NCI-H2029 (cell line): ENCODE measurements around the gene KCNMB1.

ENCODE experiments used
- DNase-seq: peaks from one replicate; lab custom pipeline; 2025; lab: John Stamatoyannopoulos, UW

Gene KCNMB1

DNA sequence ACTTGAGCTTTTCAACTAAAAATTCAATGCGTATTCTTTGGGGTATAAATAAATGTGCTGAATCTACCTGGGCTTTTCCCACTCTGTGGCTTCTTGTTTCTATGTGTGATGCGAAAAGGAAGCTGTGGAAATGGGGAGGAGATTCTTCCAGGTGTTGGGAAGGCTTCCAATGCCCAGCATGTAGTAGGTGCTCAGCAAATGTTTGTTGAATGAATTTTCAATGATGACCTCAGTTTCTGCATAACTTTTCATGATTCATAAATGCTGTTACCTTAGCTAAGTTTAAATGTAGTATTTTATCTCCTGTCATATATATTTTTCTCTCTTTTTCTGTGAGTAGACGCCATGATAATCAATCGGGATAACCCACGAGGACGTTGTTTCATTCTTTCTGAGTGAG, 25.6 kb upstream of the KCNMB1 start:
- no peak for DNase-seq

DNA sequence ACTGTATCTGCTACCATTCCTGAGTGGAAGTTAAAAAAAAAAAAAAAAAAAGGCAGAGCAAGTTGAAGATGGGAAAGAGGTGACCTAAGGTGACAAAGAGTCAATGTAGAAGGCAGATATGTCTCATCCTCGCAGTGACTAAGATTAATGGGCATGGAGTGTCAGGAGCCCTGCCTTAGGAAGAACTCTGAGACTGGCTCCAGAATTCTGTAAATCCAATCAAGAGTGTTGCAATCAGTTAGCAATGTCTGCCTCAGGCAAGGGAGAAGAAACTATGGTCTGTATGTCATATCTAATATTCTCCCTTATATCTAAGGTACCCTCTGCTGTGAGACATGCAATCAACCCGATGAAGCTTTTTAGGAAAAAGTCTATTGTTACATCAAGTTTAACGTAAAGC, 24.7 kb upstream of the KCNMB1 start:
- no peak for DNase-seq

DNA sequence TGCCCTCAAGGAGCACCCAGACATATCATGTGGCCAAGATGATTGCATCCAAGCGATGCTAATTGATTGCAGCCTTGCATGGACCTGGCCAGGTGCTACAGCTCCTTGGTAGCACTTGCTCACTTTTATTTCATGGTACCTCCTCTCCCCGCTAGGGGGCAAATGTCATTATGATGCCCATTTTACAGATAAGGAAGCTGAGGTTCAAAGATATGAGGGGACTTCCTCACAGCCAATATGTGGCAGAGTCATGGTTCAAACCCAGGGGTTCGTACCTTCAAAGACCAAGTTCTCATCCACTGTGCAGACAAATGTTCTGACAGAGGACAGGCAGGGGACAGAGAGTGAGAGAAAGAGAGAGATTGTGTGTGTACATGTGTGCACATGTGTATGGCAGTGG, 21.9 kb upstream of the KCNMB1 start:
- DNase-seq: no peak

DNA sequence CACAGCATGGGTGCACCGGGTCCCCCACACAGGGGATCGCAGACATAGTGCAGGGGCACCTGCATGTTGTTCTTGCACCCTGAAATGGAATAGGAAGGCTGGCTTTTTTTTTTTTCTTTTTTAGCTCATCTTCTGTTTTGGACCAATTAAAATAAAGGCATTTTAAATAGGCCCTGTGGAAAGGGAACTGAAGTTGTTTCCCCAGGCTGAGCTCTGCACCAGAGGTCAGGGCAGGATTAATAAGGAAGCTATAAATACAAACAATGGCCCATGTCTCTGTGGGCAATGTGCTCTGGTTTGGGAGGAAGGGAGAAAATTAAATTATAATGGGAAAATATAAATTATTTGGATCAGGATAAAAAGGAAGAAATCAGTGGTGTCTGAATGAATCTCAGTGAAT, 21.2 kb upstream of the KCNMB1 start:
- DNase-seq: no peak

DNA sequence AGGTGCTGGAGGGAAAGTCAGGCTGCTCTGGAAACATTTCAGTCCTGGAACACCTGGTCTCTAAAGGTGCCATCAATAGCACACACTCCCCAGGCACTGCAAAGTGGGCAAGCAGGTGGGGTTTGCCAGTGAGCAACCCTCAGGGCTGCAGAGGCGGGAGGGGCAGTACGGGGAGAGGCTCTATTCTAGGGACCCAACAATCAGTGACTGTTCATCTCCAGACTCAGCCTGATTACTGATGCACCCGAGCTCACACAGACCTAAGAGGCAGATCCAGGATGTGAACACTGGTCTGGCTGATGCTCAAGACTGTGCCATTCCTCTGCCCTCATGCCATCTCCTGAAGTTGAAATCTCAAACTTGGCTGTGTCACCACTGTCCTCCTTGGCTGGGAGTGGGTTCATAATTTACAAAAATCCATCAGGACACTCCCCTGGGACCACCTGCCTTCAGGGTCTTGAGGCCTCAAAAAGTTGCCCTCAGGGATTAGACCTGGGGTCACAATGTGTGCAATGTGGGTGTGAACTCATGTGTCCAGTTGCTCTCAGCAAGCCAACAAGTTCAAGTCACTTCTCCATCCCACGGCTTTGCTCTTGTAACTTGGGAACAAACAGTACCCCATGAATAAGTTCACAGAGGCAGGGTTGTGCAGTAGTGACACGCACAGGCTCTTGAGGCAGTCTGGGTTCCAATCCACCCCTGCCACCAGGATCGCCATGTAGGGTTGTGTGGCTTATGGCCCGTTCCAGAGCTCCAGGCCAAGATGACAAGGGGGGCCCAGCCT, 19.9 kb upstream of the KCNMB1 start:
- no peak for DNase-seq

DNA sequence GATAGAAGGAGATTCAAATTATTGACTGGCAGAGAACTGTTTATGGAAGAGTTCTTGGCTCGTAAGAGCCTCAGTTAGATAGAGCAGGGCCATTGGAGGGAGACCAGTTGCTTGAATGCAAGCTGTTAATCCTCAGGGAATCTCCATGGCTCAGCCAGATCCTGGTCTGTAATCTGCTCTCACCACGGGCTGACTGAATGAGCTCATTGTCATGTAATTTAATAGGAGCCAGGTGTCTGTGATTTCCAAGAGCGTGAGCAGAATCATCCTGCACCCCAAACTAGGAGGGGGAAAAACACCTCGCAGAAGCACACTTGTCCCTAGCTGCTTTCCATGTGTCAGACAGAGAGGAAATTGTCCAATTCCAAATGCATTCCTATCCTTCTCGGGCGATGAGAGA, 19.1 kb upstream of the KCNMB1 start:
- no peak for DNase-seq

DNA sequence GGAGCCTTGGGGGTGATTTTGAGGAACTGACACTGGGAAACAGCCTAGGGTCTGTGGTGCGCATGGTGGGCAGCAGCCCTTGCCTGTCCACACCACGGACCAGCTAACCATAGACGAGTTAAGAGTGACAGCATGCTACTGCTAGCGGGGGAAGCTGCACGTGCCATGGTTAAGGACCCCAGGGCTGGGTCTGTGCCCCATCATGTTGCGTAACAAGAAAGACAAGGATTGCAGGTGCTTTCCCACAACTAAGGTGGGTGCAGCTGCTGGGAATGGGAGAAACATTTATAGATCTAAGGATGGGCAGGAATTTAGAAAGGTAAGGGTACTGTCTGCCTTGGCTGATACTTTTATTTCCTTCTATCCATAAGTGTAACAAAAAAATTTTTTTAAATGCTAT, 17.9 kb upstream of the KCNMB1 start:
- no peak for DNase-seq

DNA sequence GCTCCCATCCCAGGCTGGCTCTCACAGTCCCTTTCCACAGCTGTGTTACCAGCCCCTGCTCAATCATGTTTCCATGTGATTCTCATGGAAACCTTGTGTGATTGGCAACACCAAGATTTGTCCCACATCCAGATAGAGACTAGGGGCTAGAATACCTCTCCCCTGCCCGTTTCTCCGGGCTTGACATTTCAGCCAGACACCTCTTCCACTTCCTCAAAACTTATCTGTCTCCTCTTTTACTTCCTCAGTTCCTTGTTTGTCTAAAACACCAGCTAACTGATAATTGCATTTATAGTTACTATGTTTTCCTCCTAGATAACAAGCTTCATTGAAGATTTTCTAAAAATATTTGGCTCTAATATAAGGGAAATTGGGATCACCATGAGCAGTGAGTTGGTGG, 16.6 kb upstream of the KCNMB1 start:
- no peak for DNase-seq

DNA sequence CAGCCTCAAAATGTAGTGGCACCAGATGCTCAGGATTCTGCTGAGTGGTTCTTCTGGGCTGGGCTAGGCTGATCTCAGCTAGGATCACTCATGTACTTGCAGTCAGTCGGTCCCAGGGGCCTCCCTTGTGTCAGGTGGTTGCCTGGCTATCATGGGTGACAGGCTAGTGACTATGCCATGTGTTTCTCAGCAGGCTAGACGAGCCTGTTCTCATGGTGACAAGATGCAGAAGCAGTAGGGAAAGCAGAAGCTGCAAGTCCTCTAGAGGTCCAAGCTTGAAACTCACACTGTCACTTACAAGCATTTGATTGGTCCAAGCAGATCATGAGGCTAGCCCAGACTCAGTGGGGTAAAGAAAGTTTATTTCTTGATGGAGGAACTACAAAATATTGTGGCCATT, 15.2 kb upstream of the KCNMB1 start:
- DNase-seq: no peak

DNA sequence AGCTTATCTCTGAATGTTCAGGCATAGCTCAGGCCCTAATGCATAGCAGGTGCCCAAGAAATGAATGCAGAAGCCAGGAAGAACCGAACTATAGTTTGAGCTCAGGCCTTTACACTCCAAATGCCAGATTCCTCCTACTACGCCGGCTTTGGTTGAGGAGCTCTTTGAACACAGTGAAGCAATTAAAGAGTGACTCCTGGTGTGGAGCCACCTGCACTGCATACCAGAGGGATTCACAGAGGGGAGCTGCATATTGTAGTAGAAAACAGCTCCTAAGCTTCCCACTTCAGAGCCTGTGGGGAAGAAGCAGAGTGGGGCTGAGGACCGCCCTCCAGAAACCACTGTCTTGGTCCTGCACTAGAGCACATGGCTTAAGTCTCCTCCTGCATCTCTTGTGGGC, 14.5 kb upstream of the KCNMB1 start:
- DNase-seq: no peak

DNA sequence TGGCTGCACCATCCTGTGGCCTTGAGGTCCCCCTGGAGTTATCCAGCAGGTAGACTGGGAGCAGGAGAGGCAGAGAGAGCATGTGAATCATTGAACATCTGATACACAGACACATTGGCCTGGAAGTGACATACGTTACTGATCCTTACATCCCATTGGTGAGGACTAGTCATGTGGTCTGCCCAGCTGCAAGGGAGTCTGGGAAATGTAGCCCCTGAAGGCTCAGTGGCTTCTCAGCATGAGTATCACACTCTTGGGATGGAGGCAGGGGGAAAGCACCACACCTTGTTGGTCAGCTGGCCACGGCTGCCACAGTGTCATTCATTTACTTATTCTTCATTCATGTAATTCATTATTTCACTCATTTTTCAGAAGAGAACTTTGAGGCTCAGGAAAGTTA, 13.3 kb upstream of the KCNMB1 start:
- DNase-seq: no peak

DNA sequence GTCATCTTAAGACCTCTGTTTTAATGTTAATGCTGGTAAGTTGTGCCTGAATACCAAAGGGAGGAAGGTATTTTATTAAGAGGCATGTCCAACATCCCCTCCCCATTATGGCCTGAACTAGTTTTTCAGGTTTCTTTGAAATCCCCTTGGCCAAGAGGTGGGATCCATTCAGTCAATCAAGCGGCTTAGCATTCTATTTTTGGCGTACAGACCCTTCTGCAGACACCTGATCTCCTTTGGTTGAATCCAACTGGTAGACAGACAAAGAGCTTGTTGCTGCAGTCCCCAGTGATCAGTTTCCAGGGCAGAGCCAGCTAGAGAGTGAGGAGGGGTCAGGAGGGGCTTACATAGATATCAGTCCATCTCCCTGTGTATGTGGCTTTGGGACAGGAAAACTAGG, 7.9 kb upstream of the KCNMB1 start:
- DNase-seq: no peak

DNA sequence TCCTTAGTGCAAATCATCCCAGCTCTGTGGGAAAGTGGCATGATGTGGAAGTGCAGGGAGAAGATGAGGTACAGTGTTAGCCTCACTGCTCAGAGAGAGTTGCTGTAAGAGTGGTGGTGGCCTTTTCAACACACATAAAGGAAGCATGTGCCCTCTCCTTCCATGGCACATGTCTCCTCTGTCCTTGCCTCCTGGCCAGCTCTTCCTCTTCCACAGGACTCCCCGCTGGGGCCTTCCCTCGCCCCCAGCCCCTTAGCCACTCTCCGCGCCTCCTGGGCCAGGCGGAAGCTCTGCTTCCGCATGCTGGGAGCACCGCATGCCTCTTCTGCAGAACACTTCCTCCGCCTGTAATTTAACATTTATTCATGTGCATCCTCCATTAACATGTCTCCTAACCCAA, 4.8 kb upstream of the KCNMB1 start:
- no peak for DNase-seq

DNA sequence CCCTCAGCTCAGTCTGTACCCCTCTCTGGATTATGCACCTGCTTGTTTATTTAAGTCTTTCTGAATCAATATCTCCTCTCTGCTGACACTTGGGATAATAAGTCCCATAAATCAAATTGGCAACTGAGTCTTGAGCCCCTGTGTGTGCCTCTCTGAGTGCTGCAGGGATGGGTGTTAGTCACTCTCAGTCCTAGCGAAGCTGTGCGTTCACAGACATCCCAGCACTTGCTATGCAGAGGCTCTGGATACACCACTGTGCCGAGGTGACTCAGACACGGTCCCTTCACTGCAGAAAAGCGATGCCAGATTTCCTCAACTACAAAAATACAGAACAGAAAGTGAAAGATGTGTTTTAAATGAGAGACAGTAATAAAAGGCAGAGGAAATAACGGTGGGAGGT, 4.1 kb upstream of the KCNMB1 start:
- no peak for DNase-seq

DNA sequence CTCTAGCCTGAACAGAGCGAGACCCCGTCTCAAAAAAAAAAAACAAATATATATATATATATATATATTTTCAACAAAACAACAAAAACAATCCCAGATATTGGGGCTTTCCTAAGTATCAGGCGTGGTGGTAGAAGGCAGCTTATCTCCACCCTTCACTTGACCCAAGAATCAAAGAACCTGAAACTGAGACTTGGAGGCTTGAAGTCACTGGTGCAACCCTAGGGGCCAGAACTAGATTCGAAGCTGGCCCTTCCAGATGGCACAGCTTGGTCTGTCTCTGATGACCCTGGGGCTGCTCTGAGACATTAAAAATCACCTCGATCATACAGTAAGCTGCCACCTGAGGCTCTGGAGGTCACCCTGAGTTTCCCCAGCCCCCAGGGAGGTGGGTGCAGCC, 1.3 kb upstream of the KCNMB1 start:
- no peak for DNase-seq

DNA sequence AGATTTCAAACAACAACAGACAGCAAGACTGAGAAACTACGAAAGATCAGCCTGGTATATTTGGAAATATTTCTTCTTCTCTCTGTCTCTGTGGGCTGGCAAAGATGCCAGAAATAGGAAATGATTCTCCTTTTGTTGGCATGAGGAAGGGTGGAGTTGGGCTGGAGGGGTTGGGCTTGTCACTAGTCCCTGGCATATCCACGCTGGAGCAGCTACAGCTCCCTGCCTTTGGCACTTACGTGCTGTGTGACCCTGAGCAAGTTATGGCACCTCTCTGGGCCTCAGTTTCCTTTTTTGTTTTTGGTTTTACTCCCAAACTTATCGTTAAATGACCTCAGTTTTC, 354 bp upstream of the KCNMB1 start:
- no peak for DNase-seq

DNA sequence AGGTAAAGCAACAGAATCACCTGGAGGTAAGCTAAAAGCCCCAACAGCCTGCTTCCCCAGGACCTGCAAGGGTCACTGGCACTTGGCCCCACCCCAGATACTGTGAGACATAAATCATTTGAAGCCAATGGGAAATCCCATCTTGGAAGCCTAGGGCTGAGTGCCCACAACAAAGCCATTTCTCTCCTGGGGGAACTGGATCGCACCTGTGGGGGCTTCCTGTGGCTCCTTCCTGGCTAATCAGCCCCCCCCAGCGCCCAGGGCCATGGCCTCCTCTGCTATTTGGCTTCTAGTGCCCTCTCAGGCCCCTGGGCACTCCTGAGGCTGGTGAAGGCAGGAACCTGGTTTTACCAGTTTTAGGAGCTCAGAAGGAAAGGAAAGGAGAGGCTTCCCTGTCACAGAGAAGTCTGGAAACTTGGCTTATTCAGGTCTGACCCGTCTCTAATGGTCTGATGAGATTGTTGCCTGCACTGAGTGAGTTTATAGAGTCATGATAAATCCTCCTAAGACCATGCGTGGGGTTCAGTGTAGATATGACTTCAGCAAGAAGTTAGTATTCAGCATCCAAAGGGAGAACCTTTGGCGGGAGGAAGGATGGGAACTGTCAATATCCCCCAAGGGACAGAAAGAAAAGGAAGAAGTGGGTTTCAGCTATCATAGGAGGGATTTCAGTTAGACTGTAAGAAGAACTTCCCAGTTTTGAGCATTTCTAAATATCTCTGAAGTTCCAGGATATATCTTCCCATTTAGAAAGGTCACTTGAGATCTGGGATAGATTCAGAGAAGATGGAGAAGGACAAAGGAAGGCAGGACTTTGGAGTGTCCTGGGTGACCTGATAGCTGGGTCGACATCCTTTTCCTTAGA, 1.2 kb downstream of the KCNMB1 start:
- DNase-seq: no peak

DNA sequence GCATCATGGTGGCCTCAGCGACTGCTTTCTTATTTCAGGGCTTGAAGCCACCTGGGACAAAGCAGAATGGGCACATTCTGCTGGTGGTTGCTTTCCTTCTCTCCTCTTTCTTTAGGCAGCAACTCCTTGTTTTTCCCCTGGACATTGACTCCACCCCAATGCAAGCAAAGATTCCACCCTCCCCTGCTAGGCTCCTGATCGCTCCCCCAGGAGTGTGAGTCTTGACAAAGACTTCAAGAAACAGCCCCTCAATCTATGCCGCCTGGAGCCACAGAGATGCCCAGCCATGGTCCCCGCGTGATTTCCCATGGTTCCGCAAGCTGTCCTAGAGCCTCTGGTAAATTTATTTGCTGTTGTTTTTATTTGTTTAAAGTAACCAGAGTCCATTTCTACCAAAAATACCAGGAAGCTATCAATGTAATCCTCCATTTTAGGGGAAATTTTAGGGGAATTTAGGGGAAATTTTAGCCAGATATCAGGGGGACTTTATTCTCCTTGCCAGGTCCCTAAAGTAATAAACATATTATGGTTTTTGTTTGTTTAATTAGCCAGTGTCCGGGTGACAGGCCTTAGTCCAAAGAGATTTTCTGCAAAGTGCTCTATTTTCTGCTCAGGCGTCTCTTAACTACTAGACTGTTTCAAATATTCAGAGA, 2.3 kb downstream of the KCNMB1 start:
- no peak for DNase-seq

DNA sequence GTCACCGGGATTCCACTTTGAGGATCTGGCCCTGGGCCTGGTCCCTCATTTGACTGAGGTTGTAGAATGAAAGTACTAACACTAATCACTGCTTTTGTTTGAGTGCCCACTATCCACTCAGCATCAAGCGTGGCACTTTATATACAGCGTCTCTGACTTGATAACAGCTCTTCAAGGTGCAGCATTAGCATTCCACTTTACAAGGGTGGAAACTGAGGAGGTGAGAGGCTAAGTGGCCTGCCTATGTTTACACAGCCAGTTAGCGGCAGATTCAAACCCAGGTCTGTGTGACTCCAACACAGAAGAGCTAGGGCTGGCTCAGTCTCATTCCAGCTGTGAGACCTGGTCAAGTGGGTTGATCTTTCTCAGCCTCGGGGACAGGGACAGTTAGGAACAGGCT, 5.9 kb downstream of the KCNMB1 start:
- DNase-seq: no peak

DNA sequence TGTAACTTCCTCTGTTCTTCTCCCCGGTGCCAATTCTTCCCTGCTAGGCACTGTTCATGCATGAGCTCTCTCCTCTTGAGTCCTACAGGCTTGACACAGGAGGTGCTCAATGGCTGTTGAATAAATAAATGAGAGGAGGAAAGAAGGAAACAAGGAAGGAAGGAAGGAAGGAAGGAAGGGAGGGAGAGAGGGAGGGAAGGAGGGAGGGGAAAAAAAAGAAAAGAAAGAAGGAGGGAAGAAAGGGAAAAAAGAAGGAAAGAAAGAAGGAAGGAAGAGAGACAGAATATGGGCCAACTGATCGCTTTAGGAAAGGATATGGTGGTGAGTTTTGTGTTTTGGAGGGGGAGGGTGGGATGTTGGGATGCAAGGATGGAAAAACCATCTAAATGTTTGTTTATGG, 6.4 kb downstream of the KCNMB1 start:
- DNase-seq: no peak

DNA sequence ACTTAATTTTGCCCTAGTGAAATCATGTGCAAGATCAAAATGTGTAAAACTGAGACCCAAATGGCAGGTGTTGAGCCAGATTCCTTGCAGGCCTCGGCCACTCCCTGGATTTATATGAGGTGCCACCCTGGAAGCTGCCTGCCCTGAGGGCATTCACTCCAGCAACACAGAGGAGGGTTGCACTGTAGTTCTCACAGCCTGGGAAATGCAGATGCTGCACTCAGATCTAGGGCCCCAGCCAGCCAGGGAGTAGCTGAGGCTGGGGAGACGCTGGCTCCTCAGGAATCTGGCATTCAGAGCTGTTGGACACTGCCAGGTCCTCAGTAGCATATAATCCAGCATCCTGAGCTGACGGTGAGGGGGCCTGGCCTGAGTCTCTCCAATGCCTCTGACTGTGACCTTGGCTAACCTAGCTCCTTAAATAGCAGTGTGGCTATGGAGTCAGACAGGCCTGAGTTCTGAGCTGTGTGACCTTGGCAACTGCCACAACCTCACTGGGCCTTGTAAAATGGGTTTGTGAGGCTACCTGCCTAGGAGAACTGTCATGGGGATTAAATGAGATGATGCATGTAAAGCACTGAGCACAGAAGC, 8.7 kb downstream of the KCNMB1 start:
- DNase-seq: no peak

DNA sequence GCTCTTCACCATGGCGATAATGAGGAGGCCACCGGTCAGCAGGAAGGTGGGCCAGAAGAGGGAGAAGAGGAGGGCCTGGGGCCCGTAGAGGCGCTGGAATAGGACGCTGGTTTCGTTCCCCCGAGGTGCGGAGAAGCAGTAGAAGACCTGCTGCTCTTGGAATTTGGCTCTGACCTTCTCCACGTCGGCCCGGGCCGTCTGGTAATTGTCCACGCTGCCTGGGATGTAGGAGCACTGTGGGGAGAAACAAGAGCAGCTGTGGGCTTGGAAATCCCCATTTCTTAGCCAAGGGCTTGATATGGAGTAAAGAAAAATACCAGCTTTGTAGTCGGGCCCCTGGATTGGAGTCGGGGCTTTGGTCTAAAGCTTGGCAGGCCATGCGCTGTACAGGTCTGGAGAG, 10.4 kb downstream of the KCNMB1 start:
- DNase-seq: no peak

DNA sequence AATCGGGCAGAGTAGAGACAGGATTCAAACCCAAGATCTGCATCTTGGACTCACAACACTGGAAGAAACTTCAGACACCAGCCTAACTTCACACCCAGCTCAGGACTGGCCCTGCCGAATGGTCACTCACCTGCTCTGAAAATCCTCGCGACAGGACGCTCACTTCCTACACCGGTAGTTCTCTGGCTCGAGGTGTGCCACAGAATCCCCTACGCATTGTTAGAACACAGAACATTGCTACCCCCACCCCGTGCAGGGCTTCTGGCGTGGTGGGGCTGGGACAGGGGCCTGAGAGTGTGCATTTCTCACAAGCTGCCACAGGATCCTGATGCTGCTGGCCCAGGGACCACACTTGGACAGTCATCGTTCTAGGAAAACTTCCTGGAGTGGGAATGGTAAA, 12.1 kb downstream of the KCNMB1 start:
- DNase-seq: no peak
